ENCODE results near the gene XCL2. TPM values are rescaled to one million over a fixed set of nuclear protein-coding genes. Genes with fewer than 3 reads are reported as not detected.

Gene XCL2
- total RNA-seq, 2 donors from 2014 or later = 15.7 to 51.0 TPM

DNA sequence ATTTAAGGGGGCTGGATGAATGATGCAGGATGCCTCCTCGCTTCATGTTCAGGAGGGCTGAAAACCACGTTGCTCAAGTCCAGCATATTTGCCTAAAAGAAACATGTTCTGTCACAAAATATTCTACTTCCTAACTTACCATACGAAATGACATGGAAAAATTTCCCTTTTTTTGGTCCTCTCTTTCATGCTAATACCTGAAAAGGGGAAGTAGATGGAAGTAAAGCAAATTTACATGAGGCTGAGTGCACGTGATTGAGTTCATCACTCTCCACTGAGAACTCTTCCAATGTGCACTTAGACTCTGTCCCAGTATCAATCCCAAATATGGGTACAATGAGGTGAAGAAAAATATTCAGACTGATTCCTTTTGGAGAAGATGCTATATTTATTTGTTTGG is 23.0 kb downstream of the XCL2 start:
- H3K9me3 Mint-ChIP-seq = peaks cover 8 to 10% of the 10 kb centered on the region in 2 donors
- H3K4me3 Mint-ChIP-seq = peak overlapping the region; percentile 71 to 77
- peaks cover 9 to 14% of the 10 kb centered on the region in 2 donors for H3K36me3 Mint-ChIP-seq (ENCODE audit: insufficient read depth in 2 of 2)
- no peak for DNase-seq
- no peaks in the 10 kb centered on the region for H3K27me3 Mint-ChIP-seq (ENCODE audit: low read depth)
- peaks cover 46% of the 10 kb centered on the region for H3K4me1 Mint-ChIP-seq (ENCODE audit: low read depth)
- no peak for ATAC-seq (replicated peaks in 1 of 2)
- peak overlapping the region; percentile 93 for H3K27ac Mint-ChIP-seq

DNA sequence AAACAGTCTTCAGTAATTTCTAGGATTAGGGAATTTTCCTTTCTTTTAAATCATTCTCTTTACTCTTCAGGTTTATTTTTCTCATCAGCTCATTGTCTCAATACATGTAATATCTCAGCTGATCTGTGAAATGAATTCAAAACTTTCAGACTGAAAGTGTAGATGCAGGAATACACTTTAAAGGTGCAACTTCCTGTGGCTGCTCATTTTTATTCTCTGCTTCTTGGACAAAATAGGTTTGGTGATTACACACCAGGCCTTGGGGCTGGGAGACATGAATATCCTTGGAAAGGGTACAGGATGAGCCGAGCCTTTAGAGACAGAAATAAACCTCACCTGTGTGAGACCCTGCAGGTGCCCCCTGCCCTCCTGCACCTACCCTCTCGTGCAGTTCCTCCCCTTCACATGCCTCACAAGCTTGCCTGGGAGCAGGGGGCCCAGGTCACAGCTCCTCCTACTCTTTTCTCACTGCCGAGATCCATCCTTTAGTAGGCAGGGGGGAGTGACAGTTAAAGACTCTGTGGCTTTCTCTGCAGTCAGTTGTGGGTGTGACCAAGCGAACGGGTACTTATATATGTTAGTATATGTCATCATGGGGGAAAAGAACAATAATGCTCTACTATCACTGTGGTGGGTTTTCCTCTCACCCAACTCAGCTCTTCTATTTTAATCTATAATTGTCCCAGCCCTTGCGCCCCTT is 23.6 kb downstream of the XCL2 start:
- peak overlapping the region; percentile 93 for H3K27ac Mint-ChIP-seq
- H3K4me3 Mint-ChIP-seq = peak overlapping the region; percentile 71 to 77
- peaks cover 9 to 14% of the 10 kb centered on the region in 2 donors for H3K36me3 Mint-ChIP-seq (ENCODE audit: insufficient read depth in 2 of 2)
- ATAC-seq (replicated peaks in 1 of 2) (peak; percentile 96 to 97), DNase-seq (peak; percentile 54 to 63)
- H3K9me3 Mint-ChIP-seq = peaks cover 8 to 10% of the 10 kb centered on the region in 2 donors
- H3K4me1 Mint-ChIP-seq (ENCODE audit: low read depth) = peaks cover 50% of the 10 kb centered on the region
- no peaks in the 10 kb centered on the region for H3K27me3 Mint-ChIP-seq (ENCODE audit: low read depth)

GRCh38 chr1:168518813-168519212 is 25.0 kb downstream of the XCL2 start:
- Mint-ChIP-seq H3K4me3 (no peak overlapping the region), H3K9me3 (peaks cover 4 to 7% of the 10 kb centered on the region in 2 donors), H3K27me3 (ENCODE audit: low read depth) (no peaks in the 10 kb centered on the region), H3K36me3 (ENCODE audit: insufficient read depth in 2 of 2) (peaks cover 5 to 12% of the 10 kb centered on the region in 2 donors), H3K4me1 (ENCODE audit: low read depth) (peaks cover 64% of the 10 kb centered on the region), H3K27ac (no peak overlapping the region)
- DNase-seq (no peak), ATAC-seq (replicated peaks in 1 of 2) (no peak)

DNA sequence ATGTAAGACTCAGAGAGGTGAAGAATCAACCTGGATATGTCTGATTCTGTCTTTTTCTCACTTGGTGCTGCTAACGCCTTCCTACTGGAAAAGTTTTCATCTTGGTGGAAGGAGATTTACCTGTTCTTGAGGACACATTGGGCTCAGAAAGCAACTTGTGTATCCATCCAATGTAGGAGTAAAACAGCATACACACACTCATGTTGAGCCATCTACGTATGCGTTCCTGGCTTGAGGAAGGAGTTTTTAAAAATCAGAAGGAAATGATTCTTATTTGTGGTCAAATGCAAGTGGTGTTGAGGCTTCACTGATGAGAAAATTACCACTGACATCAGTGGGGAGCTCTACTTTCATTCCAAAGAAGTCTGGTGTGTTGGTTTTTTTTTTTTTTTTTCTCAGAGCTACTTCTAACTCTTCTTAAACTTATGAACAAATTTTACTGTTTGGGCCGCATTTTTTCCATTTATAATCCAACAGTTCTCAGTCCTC is 25.6 kb downstream of the XCL2 start:
- H3K4me1 Mint-ChIP-seq (ENCODE audit: low read depth) = peaks cover 69% of the 10 kb centered on the region
- peaks cover 2 to 5% of the 10 kb centered on the region in 2 donors for H3K9me3 Mint-ChIP-seq
- H3K27me3 Mint-ChIP-seq (ENCODE audit: low read depth) = no peaks in the 10 kb centered on the region
- H3K36me3 Mint-ChIP-seq (ENCODE audit: insufficient read depth in 2 of 2) = peaks cover 3 to 8% of the 10 kb centered on the region in 2 donors
- DNase-seq (no peak), ATAC-seq (replicated peaks in 1 of 2) (no peak)
- peak overlapping the region; percentile 21 to 23 for H3K4me3 Mint-ChIP-seq
- no peak overlapping the region for H3K27ac Mint-ChIP-seq

GRCh38 chr1:168514455-168514854 is 29.3 kb downstream of the XCL2 start:
- Mint-ChIP-seq H3K9me3 (no peaks in the 10 kb centered on the region), H3K4me1 (ENCODE audit: low read depth) (peaks cover 65% of the 10 kb centered on the region), H3K27me3 (ENCODE audit: low read depth) (no peaks in the 10 kb centered on the region), H3K36me3 (ENCODE audit: insufficient read depth in 2 of 2) (no peaks in the 10 kb centered on the region), H3K27ac (peak overlapping the region; percentile 83), H3K4me3 (peak overlapping the region; percentile 61 to 69)
- ATAC-seq (replicated peaks in 1 of 2) (no peak), DNase-seq (no peak)

- H3K36me3 Mint-ChIP-seq (ENCODE audit: insufficient read depth in 2 of 2) = no peaks in the 10 kb centered on the region
- peak overlapping the region; percentile 61 to 69 for H3K4me3 Mint-ChIP-seq
- no peaks in the 10 kb centered on the region for H3K27me3 Mint-ChIP-seq (ENCODE audit: low read depth)
- peaks cover 67% of the 10 kb centered on the region for H3K4me1 Mint-ChIP-seq (ENCODE audit: low read depth)
- DNase-seq (peak in 1 of 2 donors; percentile 14), ATAC-seq (replicated peaks in 1 of 2) (peak in 1 of 2 donors; percentile 23)
- H3K27ac Mint-ChIP-seq = peak overlapping the region; percentile 83
- peaks cover 0 to 2% of the 10 kb centered on the region in 2 donors for H3K9me3 Mint-ChIP-seq
These were observed 30.0 kb downstream of the XCL2 start for GRCh38 chr1:168513656-168514404.

DNA sequence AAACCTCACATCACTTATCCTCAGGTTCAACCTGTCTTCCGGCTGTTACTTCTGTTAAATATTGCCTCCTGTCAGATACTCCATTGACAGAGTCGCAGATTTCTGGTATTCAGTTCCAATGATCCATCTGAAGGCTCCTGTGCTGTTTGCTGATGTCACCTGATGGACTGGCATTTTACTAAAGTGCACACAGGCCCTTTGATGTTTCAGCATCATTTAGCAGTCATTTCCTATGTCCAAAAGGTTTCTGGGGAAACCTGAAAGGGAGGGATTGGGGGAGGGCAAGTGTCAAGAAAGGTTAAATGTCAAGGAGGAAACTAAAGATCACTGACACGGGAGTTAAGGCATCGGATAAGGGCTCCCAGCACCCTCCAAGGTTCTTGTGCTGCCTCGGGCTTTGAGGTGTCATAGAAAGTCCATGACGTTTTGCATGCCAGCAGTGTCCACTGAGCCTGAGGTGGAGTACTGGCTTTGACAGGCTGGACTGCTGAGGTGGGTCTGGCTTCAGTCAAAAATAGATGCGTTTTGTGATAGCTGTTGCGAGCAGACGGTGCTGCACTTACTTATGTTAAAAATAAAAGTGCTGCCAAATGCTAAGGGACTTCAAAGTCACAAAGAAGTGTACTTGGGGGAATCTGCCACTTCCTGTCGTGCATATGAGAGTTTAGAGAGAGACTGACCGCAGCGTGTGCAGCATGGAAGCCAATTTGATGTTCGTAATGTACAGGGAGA is 30.8 kb downstream of the XCL2 start:
- ATAC-seq (replicated peaks in 1 of 2) (peak; percentile 54 to 61), DNase-seq (peak; percentile 32 to 47)
- Mint-ChIP-seq H3K27ac (peak overlapping the region; percentile 29), H3K4me1 (ENCODE audit: low read depth) (peaks cover 65% of the 10 kb centered on the region), H3K36me3 (ENCODE audit: insufficient read depth in 2 of 2) (no peaks in the 10 kb centered on the region), H3K4me3 (peak overlapping the region; percentile 61 to 69), H3K9me3 (peaks cover 0 to 2% of the 10 kb centered on the region in 2 donors), H3K27me3 (ENCODE audit: low read depth) (no peaks in the 10 kb centered on the region)

DNA sequence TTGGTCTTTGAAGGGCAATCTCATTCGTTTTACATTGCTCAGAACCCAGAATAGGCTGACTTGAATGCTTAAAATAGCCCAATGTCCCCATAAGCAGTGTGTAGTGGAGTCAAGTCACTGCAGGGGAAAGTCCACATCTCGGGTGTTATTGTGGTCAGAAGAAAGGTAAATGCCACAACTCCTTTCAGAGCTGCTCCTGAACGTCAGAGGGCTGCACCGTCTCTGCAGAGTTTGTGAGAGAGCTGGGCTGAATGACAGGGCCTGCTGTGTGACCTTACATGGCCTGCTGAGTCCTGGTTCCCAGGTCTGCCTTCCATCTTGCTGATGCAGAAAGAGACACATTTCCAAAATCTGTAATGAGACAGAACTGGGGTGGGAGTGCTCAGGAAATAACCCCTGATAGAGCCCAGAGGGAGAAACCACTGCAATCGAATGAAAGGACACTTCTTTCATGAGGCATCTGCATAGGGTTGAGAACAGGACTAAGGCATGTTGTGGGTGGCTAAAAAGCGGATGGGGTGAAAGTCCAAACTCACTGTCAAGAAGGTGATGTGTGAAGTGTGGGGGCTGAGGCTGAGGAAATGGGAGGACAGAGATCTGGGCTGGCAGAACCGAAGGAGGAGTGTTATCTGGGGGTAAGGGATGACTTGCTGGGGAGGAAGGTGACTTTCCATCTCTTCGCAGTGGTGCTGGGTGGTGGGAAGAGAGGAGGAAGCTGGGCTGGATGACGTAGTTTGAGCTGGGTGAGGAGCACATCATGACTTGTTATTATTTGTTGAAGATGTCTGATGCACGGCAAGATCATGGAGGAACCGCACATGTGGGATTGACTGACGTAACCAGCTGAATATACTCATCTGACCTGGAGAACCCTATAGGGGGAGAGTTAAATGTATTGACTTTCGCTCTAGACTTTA is 33.7 kb downstream of the XCL2 start:
- DNase-seq = peak; percentile 37 to 61
- peak; percentile 73 to 77 for ATAC-seq (replicated peaks in 1 of 2)
- Mint-ChIP-seq H3K27me3 (ENCODE audit: low read depth) (no peaks in the 10 kb centered on the region), H3K9me3 (peaks cover 0 to 2% of the 10 kb centered on the region in 2 donors), H3K4me3 (peak overlapping the region; percentile 15 to 23), H3K36me3 (ENCODE audit: insufficient read depth in 2 of 2) (no peaks in the 10 kb centered on the region), H3K4me1 (ENCODE audit: low read depth) (peaks cover 83% of the 10 kb centered on the region), H3K27ac (peak overlapping the region; percentile 55)

GRCh38 chr1:168509210-168509609 is 34.6 kb downstream of the XCL2 start:
- ATAC-seq (replicated peaks in 1 of 2) (no peak), DNase-seq (no peak)
- Mint-ChIP-seq H3K4me3 (no peak overlapping the region), H3K27ac (peak overlapping the region; percentile 55), H3K36me3 (ENCODE audit: insufficient read depth in 2 of 2) (no peaks in the 10 kb centered on the region), H3K9me3 (peaks cover 0 to 2% of the 10 kb centered on the region in 2 donors), H3K4me1 (ENCODE audit: low read depth) (peaks cover 83% of the 10 kb centered on the region), H3K27me3 (ENCODE audit: low read depth) (no peaks in the 10 kb centered on the region)

- DNase-seq = no peak
- peaks cover 79% of the 10 kb centered on the region for H3K4me1 Mint-ChIP-seq (ENCODE audit: low read depth)
- H3K27me3 Mint-ChIP-seq (ENCODE audit: low read depth) = no peaks in the 10 kb centered on the region
- no peak for ATAC-seq (replicated peaks in 1 of 2)
- no peak overlapping the region for H3K4me3 Mint-ChIP-seq
- H3K27ac Mint-ChIP-seq = no peak overlapping the region
- H3K36me3 Mint-ChIP-seq (ENCODE audit: insufficient read depth in 2 of 2) = peaks cover 0 to 1% of the 10 kb centered on the region in 2 donors
- peaks cover 0 to 2% of the 10 kb centered on the region in 2 donors for H3K9me3 Mint-ChIP-seq
These were observed 36.0 kb downstream of the XCL2 start for GRCh38 chr1:168507828-168508227.

- Mint-ChIP-seq H3K9me3 (peaks cover 0 to 2% of the 10 kb centered on the region in 2 donors), H3K4me1 (ENCODE audit: low read depth) (peaks cover 76% of the 10 kb centered on the region), H3K27ac (no peak overlapping the region), H3K4me3 (no peak overlapping the region), H3K27me3 (ENCODE audit: low read depth) (no peaks in the 10 kb centered on the region), H3K36me3 (ENCODE audit: insufficient read depth in 2 of 2) (peaks cover 0 to 1% of the 10 kb centered on the region in 2 donors)
- DNase-seq (no peak), ATAC-seq (replicated peaks in 1 of 2) (no peak)
These were observed 36.6 kb downstream of the XCL2 start for GRCh38 chr1:168507231-168507630.

DNA sequence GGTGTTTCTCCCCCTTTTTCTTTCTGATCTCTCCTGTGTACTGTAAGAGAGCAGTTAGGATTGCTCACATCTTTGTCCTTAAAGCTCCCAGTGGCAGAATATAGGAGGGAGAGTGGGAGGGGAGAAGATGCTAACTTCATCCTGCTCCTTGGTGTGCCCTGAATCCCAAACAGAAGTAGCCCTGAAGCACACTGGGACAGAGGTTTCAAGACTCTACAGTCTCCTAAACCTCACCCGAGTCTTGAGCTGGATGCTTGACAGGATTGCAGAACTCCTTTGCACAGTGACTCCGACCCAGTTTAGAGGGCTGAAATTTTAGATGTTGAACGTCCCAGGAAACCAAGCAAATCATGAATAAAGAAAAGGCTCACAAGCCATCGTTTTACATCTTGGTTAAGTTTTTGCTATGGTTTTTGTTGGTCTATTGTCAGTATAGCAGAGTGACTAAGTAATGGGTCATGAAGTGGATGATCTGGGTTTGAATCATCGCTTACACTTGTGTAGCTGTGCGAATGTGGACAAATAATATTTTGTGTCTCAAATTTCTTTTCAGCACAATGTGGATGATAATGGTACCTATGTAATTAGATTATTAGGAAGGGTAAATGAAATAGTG is 37.5 kb downstream of the XCL2 start:
- Mint-ChIP-seq H3K27ac (no peak overlapping the region), H3K27me3 (ENCODE audit: low read depth) (no peaks in the 10 kb centered on the region), H3K4me3 (no peak overlapping the region), H3K9me3 (peaks cover 0 to 2% of the 10 kb centered on the region in 2 donors), H3K4me1 (ENCODE audit: low read depth) (peaks cover 80% of the 10 kb centered on the region), H3K36me3 (ENCODE audit: insufficient read depth in 2 of 2) (peaks cover 0 to 1% of the 10 kb centered on the region in 2 donors)
- DNase-seq (no peak), ATAC-seq (replicated peaks in 1 of 2) (peak; percentile 47 to 48)
